ENCODE results near the gene ATG16L1.

The ATG16L1 gene

DNA sequence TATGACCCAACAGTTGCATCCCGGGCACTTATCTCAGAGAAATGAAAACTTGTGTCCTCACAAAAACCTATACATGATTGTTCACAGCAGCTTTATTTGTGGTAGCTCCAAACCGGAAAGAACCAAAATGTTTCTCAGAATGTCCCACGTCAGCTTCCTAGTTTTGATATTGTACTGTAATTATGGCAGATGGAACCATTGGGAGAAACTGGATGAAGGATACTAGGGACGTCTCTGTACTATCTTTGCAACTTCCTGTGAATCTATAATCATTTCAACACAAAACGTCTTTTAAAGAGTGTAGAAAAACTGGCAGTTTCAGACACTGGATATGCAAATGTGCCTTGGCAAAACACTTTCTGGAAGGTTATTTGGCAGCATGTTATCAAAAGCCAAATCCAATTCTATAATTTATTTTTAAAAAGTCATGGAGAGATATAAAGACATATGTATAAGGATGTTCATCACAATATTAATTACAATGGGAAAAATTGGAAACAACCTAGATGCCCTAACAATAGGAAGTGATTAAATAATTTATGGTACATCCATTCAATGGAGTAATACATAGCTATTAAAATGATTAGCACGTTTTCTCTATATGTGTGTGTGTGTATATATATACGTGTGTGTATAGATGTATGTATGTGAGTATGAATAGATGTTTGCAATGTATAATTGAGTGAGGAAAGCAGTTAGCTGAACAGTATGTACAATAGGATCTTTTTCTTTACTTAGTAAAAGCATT lies 65.9 kb downstream of the ATG16L1 start:
- TF ChIP-seq, protein P1, sequence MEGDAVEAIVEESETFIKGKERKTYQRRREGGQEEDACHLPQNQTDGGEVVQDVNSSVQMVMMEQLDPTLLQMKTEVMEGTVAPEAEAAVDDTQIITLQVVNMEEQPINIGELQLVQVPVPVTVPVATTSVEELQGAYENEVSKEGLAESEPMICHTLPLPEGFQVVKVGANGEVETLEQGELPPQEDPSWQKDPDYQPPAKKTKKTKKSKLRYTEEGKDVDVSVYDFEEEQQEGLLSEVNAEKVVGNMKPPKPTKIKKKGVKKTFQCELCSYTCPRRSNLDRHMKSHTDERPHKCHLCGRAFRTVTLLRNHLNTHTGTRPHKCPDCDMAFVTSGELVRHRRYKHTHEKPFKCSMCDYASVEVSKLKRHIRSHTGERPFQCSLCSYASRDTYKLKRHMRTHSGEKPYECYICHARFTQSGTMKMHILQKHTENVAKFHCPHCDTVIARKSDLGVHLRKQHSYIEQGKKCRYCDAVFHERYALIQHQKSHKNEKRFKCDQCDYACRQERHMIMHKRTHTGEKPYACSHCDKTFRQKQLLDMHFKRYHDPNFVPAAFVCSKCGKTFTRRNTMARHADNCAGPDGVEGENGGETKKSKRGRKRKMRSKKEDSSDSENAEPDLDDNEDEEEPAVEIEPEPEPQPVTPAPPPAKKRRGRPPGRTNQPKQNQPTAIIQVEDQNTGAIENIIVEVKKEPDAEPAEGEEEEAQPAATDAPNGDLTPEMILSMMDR (IDR thresholded peaks at IDR 0.05; ENCODE audit: low read depth, low read length, missing control alignments) = no peak
- Histone ChIP-seq H3K36me3 (replicated peaks) (no peaks in the 10 kb centered on the region), H3K4me3 (ENCODE audit: low read depth, low read length) (no peak overlapping the region), H3K27me3 (replicated peaks) (no peaks in the 10 kb centered on the region), H3K27ac (no peak overlapping the region)
- in situ Hi-C loops (cut with HindIII; ENCODE audit: low pct_ligation_motif_present, low sequenced_read_pairs) = no loop called here
- DNase-seq = no peak

DNA sequence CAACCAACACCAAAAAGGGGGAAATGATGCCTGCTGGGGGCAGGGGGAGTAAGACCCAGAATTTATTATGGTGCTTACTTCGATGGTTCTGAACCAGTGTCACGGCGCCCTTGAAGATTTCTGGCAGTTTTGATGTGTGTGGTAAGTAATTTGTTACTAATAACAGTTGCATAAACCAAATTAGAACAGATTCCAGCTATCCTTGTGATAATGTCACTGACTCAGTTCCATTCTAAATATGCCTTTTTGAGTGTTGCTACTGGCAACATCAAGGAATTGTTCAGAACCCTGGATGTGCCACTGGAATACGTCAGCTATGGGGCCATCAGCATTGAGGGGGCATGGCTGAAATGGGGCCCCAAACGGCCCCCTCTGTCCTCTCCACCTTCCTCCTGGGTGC lies 67.8 kb downstream of the ATG16L1 start:
- in situ Hi-C loops (cut with HindIII; ENCODE audit: low pct_ligation_motif_present, low sequenced_read_pairs) = no loop called here
- no peak for DNase-seq
- TF ChIP-seq, protein P1 (IDR thresholded peaks at IDR 0.05; ENCODE audit: low read depth, low read length, missing control alignments) = no peak
- no peak overlapping the region for H3K4me3 ChIP-seq (ENCODE audit: low read depth, low read length)
- no peaks in the 10 kb centered on the region for H3K36me3 ChIP-seq (replicated peaks)
- H3K27ac ChIP-seq = no peak overlapping the region
- no peaks in the 10 kb centered on the region for H3K27me3 ChIP-seq (replicated peaks)

DNA sequence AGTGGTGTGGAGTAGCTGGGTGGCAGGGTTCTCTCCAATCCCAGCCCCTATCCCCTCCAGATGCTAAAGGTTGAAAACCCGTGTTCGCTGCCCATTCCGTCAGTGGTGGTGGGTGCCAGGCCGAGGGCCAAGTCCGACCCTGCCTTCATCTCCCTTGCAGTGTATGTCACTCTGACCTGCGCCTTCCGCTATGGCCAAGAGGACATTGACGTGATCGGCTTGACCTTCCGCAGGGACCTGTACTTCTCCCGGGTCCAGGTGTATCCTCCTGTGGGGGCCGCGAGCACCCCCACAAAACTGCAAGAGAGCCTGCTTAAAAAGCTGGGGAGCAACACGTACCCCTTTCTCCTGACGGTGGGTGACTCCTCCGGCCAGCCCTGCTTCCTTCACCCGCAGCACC lies 69.0 kb downstream of the ATG16L1 start:
- DNase-seq = no peak
- TF ChIP-seq, protein P1 (IDR thresholded peaks at IDR 0.05; ENCODE audit: low read depth, low read length, missing control alignments) = no peak

DNA sequence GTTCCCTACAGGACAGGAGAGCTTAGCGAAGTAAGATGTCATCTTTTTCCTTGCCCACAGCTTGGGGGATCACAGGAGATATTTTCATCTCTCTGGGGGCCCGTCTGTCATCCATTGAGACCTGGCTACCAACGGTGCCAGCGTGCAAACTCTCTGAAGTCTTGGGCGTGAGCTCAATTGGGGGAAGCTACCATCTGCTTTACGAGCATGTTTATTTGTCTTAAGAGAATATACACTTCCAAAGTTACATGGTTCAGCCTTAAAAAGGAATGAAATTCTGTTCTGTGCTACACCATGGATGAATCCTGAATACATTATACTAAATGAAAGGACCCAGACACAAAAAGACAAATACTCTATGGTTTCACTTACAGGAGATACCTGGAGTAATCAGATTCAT lies 69.7 kb downstream of the ATG16L1 start:
- TF ChIP-seq, protein P1 (IDR thresholded peaks at IDR 0.05; ENCODE audit: low read depth, low read length, missing control alignments) = no peak
- DNase-seq = no peak
- H3K27me3 ChIP-seq (replicated peaks) = no peaks in the 10 kb centered on the region
- H3K36me3 ChIP-seq (replicated peaks) = no peaks in the 10 kb centered on the region
- H3K4me3 ChIP-seq (ENCODE audit: low read depth, low read length) = no peak overlapping the region
- in situ Hi-C loops (cut with HindIII; ENCODE audit: low pct_ligation_motif_present, low sequenced_read_pairs) = no loop called here
- H3K27ac ChIP-seq = no peak overlapping the region

More for the DNA sequence above, 69.0 kb downstream of the ATG16L1 start:
- H3K27ac ChIP-seq = no peak overlapping the region
- H3K36me3 ChIP-seq (replicated peaks) = no peaks in the 10 kb centered on the region
- no peak overlapping the region for H3K4me3 ChIP-seq (ENCODE audit: low read depth, low read length)
- in situ Hi-C loops (cut with HindIII; ENCODE audit: low pct_ligation_motif_present, low sequenced_read_pairs) = no loop called here
- no peaks in the 10 kb centered on the region for H3K27me3 ChIP-seq (replicated peaks)

DNA sequence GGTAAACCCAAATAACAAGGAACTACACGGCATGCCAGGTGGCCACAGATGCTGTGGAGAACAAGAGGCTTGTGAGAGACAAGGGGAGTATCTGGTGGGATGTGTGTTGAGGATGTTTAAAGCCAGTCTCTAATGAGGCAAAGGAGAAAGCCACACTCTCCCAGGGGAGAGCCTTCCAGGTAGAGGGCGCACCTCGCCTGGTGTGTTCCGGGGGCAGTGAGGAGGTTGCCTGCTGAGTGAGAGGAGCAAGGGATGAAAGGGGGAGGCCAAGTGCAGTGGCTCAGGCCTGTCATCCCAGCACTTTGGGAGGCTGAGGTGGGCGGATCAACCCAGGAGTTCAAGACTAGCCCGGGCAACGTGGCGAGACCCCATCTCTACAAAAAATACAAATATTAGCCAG lies 72.4 kb downstream of the ATG16L1 start:
- Histone ChIP-seq H3K27ac (no peak overlapping the region), H3K4me3 (ENCODE audit: low read depth, low read length) (no peak overlapping the region), H3K36me3 (replicated peaks) (no peaks in the 10 kb centered on the region), H3K27me3 (replicated peaks) (no peaks in the 10 kb centered on the region)
- no peak for DNase-seq
- in situ Hi-C loops (cut with HindIII; ENCODE audit: low pct_ligation_motif_present, low sequenced_read_pairs) = no loop called here
- TF ChIP-seq, protein P1 (IDR thresholded peaks at IDR 0.05; ENCODE audit: low read depth, low read length, missing control alignments) = no peak

DNA sequence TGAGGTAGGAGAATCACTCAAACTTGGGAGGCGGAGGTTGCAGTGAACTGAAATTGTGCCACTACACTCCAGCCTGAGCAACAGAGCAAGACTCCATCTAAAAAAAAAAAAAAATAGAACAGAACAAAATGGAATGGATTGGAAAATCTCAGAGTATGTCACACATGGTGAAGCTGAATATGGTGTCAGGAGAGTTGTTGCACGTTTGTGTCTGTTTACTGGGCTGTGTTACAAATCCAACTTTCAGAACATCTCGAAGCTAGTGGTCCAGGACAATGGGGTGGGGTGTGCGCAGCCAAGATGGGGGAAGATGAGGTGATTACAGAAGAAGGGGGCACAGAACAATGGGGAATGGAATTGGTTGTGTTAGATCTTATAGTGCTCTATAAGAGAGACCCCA lies 73.8 kb downstream of the ATG16L1 start:
- H3K27me3 ChIP-seq (replicated peaks) = no peaks in the 10 kb centered on the region
- TF ChIP-seq, protein P1 (IDR thresholded peaks at IDR 0.05; ENCODE audit: low read depth, low read length, missing control alignments) = no peak
- no peak overlapping the region for H3K4me3 ChIP-seq (ENCODE audit: low read depth, low read length)
- DNase-seq = no peak
- no peak overlapping the region for H3K27ac ChIP-seq
- in situ Hi-C loops (cut with HindIII; ENCODE audit: low pct_ligation_motif_present, low sequenced_read_pairs) = no loop called here
- no peaks in the 10 kb centered on the region for H3K36me3 ChIP-seq (replicated peaks)
